HUDEP-2 (cell line): Measurements from ENCODE around the gene MIDN.

ENCODE experiments used
- DNase-seq, 76 experiments: peaks; one replicate each; lab custom pipeline; 2025; ENCODE audit not compliant: unreplicated experiment in 76 of 76; lab: John Stamatoyannopoulos, UW

The MIDN gene

DNA sequence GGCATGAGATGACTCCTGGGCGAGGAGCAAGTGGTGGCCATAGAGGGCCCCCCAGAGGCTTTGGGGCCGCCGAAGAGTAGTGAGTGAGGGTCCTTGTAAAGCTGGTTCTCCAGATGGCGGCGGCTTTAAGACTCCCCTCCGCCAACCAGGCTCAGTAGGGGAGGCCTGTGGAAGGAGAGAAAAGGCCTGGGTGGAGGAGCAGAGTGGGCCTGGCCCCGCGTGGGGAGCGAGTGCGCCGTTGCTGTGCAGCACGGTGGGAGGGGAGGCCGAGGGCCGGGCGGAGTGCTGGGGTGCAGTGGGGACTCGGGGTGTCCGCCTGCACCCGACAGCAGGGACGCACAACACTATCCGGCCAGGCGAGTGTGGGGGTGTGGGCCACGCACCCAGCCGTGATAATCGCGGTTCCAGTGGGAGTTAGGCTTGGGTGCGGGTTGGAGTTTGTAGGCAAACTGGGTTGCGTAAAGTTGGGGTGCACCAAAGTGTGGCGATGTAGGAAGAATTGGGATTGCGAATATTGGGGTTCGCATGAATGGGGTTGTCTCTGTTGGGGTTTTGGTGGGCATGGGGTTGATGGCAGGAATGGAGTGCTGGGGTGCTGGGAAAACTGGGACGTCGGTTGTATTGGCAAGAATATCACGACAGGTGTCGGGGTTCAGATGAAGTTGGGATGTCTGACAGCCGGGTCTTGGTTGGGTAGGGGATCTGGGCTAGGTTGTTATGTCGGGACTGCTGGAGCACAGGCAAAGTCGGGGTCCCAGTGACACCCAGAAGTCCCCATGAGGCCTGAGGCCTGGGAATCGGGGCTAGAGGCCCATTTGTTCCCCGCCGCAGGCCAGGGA is 20.1 kb downstream of the MIDN start:
- no peak for DNase-seq

DNA sequence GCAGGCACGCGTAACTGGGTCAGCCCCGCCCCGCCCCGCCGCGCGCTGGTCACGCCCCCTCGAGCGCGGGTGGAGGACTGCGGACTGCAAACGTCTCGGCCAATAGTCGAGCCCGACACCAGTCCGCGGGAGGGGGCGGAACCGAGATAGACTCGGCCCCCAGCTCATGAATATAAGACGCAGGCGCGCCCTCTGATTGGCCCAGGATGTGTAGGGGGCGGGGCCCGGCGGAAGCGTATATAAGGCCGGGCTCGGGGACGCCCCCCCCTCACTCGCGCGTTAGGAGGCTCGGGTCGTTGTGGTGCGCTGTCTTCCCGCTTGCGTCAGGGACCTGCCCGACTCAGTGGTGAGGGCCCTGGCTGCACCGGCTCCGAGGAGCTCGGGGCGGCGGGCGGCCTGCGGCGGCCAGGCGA is 20.7 kb downstream of the MIDN start, which contains the start of gene CIRBP:
TSS of gene CIRBP (plus strand) at position 268 of the 413 bp plus-strand sequence. CDS start 1,602 bp downstream, outside the sequence.
- DNase-seq = peak; percentile 91 to 100 (median 100)

DNA sequence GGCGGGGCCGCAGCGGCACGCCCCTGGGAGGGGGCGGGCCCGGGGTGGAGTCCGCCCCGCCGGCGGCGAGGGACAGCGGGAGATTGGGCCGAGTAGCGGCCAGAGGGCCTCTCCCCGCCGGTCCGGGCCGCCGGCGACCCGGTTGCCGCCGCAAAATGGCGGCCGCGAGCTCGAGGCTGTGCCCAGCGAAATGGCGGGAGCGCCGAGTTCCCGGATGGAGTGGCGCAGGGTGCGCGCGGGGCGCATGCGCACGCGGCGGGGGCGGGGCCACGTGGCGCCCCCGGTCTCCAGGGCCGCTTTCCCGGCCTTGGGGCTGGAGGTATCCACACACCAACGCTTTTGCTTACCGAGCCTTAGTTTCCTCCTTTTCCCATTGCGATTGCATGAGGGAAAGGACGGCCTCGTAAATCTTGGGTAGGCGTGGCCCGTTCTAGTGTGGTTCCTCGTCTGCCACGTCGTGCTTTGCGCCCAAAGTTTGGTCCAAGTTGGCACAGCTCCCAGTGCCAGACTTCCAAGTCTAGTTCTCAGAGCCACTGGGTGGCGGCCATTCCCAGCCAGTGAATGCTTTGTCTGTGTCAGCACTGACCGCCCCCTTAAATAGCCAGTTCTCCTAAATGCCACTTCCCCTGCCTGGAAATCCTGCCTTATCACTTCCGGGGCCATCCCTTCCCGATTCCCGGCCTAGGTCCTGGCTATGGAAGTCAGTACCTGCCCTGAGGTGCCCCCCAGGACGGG is 21.3 kb downstream of the MIDN start:
- peak in 66 of 76 experiments; percentile 51 to 99 (median 81) for DNase-seq

DNA sequence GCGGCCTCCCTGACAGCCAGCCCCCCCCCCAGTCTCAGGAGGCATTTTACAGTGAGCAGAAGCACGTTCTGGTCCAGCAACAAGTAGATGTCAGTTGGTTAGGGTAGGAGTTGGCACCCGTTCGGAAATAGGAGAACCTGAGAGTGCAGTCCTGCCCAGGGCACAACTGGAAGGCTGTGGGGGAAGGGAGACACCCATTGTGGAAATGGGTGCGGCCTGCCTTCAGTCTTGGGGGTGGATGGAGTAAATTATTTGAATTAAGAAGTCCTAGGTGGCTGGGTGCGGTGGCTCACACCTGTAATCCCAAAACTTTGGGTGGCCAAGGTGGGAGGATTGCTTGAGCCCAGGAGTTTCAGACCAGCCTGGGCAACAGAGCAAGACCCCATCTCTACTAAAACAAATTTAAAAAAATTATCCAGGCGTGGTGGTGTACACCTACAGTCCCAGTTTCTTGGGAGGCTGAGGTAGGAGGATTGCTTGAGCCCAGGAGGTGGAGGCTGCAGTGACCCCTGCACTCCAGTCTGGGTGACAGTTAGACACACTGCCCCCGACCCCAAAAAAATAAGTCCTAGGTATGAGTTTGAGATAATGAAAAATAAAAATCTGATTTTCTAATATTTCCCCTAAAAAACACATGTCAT is 21.9 kb downstream of the MIDN start:
- peak in 39 of 76 experiments; percentile 14 to 73 (median 45) for DNase-seq

DNA sequence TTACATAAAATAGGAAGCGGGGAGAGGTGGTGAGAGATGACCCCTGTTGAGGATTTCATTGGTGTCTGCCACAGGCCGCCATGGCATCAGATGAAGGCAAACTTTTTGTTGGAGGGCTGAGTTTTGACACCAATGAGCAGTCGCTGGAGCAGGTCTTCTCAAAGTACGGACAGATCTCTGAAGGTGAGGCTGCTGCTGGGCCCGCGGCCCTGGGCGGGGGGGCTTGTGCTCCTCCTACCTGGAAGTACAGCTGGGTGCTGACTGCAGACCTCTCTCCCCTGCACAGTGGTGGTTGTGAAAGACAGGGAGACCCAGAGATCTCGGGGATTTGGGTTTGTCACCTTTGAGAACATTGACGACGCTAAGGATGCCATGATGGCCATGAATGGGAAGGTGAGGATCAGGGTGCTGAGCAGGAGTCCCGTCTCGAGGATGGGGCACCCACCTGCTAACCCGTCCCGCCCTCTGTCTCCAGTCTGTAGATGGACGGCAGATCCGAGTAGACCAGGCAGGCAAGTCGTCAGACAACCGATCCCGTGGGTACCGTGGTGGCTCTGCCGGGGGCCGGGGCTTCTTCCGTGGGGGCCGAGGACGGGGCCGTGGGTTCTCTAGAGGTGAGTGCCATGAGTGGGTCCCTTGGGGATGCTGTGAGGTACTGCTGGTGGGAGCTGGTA is 22.6 kb downstream of the MIDN start:
- no peak for DNase-seq

DNA sequence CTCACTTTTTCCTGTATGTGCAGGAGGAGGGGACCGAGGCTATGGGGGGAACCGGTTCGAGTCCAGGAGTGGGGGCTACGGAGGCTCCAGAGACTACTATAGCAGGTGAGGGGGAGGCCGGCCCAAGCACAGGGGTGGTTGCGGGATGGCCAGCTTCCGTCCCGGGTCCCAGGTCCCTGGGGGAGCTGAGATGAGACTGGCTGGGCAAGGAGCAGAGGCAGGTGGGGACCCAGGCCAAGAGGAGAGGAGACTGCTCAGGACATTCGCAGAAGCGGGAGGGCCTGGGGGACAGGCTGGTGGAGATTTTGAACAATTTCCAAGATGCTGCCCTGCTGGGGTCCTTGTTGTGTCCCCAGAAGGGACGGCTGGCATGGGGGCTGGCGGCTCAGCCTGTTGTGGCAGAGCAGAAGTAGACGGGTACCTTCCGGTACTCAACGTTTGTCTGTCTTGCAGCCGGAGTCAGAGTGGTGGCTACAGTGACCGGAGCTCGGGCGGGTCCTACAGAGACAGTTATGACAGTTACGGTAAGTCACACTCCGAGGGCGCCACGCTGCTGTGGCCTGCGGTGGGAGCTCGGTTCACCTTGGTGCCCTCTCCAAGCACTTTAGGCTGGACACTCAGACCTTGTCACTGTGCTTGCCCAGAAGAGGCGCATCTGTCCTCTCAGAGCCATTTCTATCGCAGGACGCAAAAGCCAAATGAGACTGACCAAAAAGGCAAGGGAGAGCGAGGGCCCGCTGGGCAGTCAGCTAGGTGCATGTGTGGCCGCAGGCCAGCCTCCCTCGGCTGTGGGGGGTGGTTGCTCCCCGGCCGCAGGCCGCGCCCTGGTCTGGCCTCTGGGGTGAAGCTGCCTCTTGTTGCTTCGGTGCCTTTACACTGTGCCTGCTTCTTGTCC is 23.4 kb downstream of the MIDN start:
- DNase-seq = no peak

DNA sequence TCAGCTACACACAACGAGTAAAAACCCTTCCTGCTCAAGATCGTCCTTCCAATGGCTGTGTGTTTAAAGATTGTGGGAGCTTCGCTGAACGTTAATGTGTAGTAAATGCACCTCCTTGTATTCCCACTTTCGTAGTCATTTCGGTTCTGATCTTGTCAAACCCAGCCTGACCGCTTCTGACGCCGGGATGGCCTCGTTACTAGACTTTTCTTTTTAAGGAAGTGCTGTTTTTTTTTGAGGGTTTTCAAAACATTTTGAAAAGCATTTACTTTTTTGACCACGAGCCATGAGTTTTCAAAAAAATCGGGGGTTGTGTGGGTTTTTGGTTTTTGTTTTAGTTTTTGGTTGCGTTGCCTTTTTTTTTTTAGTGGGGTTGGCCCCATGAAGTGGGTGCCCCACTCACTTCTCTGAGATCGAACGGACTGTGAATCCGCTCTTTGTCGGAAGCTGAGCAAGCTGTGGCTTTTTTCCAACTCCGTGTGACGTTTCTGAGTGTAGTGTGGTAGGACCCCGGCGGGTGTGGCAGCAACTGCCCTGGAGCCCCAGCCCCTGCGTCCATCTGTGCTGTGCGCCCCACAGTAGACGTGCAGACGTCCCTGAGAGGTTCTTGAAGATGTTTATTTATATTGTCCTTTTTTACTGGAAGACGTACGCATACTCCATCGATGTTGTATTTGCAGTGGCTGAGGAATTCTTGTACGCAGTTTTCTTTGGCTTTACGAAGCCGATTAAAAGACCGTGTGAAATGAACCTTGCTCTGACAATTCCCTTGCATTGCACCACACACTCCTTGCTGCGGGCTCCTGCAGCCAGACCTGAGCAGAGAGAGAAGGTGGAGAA is 24.3 kb downstream of the MIDN start:
- no peak for DNase-seq

DNA sequence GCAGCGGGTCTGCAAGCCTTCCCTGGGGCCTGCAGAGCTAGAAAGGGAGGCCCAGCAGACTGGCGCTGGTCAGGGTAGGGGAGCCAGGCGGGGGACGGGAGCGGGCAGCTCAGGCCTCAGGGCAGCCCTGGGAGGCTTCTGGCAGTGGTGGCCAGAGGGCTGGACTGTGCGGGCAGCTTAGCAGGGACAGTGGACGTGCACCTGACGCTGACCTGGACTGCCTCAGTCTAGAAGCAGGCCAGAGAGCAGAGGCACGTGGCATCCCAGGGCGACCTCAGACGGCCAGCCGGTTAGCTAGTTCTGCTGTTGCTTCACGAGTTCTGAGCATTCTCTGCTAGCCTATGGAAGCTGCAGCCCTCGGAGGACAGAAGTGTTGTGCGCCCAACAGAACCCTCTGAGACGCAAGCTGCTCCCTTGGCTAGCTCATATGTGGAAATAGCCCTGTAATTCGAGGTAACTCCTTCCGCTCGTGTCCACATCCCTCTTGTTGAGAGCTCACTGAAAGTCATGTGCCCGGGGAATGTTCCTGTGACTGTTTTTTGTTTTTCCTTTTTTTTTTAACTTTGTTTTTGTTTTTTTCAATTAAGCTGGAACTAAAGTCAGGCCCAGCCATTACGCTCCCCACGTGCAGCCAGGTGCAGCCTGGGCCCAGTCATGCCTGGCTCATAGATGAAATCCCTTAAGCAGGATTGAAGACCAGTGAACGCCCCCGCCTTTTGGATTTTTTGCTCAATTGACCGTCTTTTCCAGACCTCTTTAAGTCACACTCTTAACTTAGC is 25.1 kb downstream of the MIDN start:
- DNase-seq = no peak

DNA sequence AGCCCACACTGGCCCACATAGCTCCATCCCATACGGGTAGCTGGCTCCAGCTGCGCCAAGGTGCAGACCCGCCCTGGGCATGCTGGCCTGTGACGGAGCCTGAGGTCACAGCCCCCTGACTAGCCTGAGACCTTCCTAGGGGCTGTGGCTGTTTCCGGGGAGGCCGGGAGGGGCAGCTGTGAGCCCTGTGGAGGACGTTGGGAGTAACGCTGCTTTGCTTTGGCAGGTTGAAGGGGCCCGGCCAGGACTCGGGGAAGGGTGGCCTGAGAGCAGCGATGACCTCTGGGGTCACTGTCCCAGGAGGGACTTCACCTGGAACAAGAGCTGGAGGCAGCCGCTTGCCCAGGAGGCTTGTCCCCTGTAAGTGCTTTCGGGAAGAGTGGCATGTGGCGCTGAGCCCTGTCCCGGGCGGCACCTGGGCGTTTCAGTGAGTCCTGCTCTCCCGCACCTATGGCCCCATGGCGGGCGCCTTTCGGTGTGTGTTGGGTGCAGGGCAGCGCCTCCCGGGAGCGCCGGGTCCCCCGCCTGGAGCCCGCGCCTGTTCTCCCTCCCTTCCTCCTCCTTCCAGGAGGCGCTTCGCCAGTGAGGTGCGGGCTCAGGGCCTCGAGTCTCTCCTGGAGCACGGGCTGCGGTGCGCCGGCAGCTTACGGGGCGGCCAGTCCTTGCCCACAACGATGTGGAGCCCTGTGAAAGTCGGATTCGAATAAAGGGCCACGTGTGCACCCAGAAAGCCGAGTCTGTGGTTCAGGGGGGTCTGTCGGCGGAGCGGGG is 25.9 kb downstream of the MIDN start:
- no peak for DNase-seq

DNA sequence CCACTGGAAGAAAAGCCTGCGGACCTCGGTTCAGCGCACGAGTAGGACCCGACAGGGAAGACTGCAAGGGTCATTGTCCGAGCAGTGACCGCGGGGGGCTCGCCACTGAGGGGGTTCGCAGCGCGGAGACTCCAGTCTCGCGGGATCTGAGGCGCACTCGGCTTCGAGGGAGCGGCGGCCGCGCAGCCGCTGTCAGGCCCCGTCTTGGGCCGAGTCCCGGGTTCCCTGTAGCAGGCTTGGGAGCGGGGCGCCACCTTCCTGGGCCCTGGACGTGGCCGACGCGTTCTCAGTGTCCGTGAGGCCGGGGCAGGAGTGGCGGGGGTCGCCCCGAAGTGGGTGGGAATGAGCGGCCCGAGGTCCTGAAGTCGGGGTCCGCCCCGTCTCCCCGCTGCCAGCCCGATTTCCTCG is 26.5 kb downstream of the MIDN start:
- DNase-seq = no peak

DNA sequence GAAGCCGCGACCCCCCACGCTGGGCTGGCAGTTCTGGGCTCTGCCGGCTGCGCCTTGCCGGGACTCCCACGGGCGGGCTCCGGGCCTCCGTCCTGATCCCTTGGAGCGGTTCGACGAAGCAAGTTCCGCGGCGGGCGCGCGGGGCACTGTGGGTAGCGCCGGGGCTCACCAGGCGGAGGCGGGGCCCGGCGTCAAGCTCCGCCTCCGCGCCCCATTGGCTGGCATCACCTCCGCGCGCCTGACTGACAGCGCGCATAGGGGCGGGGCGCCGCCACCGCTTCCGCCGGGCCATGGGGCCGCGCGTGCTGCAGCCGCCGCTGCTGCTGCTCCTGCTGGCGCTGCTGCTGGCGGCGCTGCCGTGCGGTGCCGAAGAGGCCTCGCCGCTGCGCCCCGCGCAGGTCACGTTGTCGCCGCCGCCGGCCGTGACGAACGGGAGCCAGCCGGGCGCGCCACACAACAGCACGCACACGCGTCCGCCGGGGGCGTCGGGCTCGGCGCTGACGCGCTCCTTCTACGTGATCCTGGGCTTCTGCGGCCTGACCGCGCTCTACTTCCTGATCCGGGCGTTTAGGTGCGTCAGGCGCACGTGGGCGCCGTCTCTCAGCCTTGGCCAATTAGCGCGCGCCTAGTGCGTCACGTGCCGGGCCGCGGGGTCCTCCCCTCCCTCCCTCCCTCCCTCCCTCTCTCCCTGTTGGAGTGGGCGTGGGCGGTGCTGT is 27.0 kb downstream of the MIDN start, which contains the start of gene FAM174C:
TSS of gene FAM174C (plus strand) at position 271 of the 716 bp plus-strand sequence. CDS start at position 291, 20 bp downstream.
- peak in 75 of 76 experiments; percentile 75 to 99 (median 97) for DNase-seq

DNA sequence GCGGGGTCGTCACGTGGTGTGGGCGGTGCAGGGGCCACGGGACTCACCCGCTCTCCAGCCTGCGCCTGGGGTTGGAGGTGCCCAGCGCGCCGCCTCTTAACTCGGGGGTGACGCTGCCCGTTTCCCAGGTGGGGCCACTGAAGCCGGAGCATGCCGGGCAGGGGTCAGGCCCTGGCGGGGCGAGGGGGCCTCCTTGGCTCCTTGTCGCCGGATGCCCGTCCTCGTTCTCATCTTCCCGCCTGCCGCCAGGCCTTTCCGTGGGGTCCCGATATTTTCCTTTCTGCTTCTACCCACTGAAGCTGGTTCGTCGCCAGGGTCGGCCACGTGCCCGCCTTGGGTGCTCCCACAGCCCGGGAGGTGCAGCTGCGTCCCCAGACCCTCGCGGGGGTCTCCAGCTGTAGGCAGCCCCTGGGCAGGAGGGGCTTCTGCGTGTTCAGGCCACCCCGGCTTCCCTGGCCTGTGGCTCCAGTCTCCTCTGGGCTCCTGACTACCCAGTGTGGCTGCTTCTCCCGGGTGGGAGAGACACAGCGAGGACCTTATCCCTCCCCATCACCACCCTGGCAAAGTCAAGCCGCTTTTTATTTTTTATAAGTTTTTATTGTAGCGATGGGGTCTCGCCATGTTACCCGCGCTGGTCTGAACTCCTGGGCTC is 27.7 kb downstream of the MIDN start:
- DNase-seq = peak in 1 of 76 experiments; percentile 80

DNA sequence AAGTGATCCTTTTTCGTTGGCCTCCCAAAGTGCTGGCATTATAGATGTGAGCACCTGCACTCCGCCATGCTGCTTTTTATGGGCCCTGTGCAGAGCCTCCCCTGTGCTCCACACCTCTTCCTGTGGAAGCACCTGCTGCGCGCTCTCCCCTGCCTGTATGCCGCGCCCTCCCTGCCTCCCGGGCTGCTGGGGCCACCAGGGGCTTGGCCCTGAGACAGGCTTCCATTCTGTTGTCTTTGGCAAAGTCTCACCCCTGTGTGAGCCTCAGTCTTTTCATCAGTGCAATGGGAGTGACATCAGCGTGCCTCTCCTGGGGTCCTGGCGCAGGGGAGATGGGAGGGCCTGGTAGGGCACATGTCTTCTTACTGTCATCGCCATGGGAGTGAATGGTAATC is 28.2 kb downstream of the MIDN start:
- no peak for DNase-seq

DNA sequence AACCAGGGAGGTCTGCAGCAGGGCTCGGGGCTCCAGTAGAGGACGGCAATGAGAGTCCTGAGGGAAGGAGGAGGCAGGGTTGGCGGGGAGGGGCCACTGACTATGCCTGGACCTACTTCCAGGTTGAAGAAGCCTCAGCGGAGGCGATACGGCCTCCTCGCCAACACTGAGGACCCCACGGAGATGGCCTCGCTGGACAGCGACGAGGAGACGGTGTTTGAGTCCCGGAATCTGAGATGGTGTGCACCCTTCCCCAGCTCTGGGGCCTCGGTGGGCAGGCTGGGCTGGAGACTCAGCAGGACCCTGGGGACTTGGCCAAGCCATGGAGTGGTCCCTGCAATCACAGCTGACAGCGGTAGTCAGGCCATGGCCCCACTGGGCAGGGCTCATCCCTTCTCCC is 28.7 kb downstream of the MIDN start:
- DNase-seq = no peak

DNA sequence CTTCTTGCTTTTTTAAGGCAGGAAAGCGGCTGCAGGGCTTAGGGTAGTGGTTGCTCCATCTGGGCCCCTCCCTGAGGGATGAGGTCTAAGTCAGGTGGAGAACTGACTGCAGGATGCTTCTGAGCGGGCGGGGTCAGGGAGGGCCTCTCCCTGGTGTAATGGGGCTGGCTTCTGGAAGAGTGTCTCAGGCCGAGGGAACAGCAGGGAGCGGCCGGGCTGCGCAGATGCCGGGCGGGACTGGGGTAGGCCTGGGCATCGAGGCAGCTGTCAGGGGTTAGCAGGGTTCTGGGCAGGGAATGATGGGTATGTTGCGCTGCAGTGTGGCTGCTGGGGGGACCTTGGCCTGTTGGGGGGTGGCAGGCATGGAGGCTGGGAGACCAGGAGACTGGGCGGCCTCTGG is 29.7 kb downstream of the MIDN start:
- DNase-seq = peak in 2 of 76 experiments; percentile 28 to 31
